Suprapubic skin (tissue), 4 donors: Measurements from ENCODE around the gene NYAP2.

ENCODE experiments used
- POLR2A ChIP-seq, 2 donors: fragments of 450-650 bp; IDR thresholded peaks; one replicate each; pipeline ENCODE4 v1.6.1; 2017; ENCODE audit warnings: antibody characterized with exemption in 2 of 2, mild to moderate bottlenecking in 2 of 2, moderate library complexity in 2 of 2
- POLR2AphosphoS5 ChIP-seq, 3 donors: sonication (generic); formaldehyde crosslinking; IDR thresholded peaks; one replicate each; pipeline ENCODE4 v1.6.1; 2017; ENCODE audit warnings: antibody characterized with exemption in 3 of 3
- TF ChIP-seq, protein P1 (sequence below), 2 donors: fragments of 200-600 bp in 1 of 2; fragments of 450-650 bp in 1 of 2; sonication (generic) in 1 of 2; IDR thresholded peaks; one replicate each; pipeline ENCODE4 v1.5.1; 2016 to 2019; ENCODE audit warnings: antibody characterized with exemption in 2 of 2, mild to moderate bottlenecking in 1 of 2, moderate library complexity in 1 of 2

DNA sequence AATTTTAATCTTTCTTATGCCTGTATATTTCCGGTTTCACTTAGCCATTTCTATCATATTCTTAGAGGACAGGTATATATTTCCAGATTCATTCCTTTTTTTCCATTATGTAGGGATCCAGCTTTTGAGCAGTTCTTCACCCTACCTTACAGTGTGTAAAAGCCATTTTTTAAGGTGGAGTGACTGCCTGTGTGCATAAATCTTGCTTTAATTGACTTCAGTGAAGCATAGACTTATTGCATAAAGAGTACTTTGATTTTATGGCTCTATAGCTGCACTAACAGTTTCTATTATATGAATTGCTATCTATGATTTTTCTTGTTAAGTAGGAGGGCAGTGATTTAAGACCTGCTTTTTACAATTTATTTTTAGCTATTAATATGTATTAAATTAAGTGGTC lies 132.6 kb downstream of the NYAP2 start:
- no peak for TF ChIP-seq POLR2A (IDR thresholded peaks at IDR 0.05)
- TF ChIP-seq, protein P1, sequence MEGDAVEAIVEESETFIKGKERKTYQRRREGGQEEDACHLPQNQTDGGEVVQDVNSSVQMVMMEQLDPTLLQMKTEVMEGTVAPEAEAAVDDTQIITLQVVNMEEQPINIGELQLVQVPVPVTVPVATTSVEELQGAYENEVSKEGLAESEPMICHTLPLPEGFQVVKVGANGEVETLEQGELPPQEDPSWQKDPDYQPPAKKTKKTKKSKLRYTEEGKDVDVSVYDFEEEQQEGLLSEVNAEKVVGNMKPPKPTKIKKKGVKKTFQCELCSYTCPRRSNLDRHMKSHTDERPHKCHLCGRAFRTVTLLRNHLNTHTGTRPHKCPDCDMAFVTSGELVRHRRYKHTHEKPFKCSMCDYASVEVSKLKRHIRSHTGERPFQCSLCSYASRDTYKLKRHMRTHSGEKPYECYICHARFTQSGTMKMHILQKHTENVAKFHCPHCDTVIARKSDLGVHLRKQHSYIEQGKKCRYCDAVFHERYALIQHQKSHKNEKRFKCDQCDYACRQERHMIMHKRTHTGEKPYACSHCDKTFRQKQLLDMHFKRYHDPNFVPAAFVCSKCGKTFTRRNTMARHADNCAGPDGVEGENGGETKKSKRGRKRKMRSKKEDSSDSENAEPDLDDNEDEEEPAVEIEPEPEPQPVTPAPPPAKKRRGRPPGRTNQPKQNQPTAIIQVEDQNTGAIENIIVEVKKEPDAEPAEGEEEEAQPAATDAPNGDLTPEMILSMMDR (IDR thresholded peaks at IDR 0.05), result no peak
- TF ChIP-seq POLR2AphosphoS5 (IDR thresholded peaks at IDR 0.05), result no peak
